ENCODE measurements around the gene PRMT5.

The PRMT5 gene

DNA sequence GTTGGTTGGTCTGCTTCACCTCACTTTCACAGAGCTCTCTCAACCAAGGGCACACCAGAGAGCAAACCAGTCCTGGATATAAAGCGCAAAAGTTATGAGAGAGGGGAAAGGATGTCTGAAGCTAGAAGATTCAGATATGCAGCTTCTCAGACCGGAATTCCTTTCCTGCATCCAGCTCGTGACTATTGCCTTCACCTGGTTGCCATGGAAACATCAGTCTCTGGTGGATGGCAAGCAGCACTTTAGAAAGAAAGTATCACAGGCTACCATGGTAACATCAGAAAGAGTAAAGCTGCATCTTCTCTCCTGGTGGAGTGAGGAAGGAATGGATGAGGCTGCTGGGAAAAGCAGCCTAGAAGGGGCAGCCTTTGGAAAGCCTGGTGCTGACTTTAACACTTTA lies 32.4 kb downstream of the PRMT5 start:
- no peak for DNase-seq (ENCODE audit: low spot score)

DNA sequence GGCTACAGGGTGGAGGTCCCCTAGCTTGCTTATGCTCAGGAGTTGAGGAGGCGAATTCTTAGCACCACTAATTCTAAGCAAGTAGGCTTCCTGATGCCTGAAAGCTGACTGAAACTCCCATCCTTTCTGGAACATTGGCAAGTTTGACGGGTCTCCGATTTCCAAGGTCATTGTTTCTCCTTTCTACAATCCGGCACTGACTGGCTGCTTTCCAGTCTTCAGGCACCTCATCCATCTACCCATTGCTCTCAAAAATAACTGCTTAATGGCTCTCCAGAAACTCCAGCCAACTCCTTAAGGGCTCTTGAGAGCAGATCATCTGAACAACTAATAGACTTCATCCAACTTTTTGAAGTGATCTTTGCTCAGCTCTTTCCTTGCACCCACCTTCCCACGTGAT lies 32.8 kb downstream of the PRMT5 start:
- no peak for DNase-seq (ENCODE audit: low spot score)

DNA sequence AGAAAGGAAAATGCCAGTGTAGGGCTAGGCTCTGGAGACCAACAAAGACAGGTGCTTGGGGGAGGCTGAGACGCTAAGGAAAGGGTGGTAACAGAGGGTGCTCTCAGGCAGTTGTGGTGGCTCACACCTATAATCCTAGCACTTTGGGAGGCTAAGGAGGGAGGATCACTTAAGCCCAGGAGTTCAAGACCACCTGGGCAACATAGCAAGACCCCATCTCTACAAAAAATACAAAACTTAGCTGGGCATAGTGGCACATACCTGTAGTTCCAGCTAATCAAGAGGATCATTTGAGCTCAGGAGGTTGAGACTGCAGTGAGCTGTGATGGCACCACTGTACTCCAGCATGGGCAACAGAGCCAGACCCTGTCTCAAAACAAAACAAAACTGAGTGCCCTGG lies 33.8 kb downstream of the PRMT5 start:
- no peak for DNase-seq (ENCODE audit: low spot score)

DNA sequence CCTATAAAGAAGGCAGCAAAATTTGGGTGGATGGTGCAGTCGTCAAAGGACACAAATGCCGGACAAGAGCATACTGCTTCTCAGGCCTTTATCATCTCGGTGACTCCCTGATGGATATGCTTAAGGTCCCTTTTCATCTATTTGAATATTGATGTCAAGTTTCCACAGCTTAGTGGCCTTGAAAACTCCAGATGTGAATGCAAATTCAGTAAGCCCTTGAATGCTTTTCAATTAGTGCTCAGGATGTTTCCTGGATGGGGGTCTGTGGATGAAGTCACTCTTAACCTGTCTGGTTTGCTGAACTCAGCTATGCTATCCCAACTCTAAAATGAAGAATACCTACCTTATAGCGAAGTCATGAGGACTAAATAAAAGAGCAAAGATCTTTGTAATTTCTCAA lies 35.5 kb downstream of the PRMT5 start:
- no peak for DNase-seq (ENCODE audit: low spot score)

DNA sequence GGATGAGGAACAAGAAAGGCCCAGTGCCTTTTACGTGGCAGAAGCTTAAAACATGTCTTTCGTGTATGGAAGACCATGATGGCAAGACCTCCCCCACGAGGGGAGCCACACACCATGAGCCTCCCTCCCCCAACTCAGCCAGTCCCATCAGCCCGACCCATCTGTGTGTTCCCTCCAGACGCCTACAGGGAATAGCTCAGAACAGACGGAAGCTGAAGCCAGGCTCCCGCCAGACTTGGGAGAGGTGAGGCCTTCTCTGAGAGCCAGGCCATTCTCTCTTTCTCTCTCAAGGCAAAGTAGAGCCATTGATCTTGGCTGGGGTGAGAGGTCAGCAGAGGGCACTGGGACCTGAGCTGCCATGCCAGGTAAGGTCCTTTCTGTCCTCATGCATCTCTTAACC lies 36.7 kb downstream of the PRMT5 start:
- DNase-seq (ENCODE audit: low spot score) = no peak

DNA sequence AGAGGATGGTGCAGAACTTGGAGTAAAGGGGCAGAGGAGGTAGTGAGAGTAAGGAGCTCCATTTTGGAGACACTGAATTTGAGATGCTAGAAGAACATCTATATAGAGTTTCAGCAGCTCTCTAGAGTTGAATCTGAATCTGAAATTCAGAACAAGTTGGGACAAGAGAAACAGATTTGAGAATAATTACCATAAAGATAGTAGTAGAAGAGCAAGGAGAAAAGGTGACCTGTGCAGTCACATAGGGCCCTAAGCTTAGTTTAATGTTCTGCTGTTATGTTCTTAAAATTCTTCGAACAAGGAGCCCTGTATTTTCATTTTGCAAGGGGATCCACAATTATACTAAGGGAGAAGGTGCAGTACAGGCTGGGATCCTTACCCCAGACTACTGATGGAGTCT lies 38.8 kb downstream of the PRMT5 start:
- no peak for DNase-seq (ENCODE audit: low spot score)

DNA sequence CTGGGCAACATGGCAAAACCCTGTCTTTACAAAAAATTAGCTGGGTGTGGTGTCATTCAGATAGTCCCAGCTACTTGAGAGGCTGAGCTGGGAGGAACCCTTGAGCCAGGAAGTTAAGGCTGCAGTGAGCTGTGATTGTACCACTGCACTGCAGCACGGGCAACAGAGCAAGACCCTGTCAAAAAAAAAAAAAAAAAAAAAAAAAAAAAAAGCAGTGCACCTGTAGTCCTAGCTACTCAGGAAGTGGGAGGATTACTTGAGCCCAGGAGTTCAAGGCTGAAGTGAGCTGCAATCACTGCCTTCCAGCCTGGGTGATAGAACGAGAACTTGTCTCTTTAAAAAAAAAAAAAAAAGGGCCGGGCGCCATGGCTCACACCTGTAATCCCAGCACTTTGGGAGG lies 40.5 kb downstream of the PRMT5 start:
- DNase-seq (ENCODE audit: low spot score) = no peak

DNA sequence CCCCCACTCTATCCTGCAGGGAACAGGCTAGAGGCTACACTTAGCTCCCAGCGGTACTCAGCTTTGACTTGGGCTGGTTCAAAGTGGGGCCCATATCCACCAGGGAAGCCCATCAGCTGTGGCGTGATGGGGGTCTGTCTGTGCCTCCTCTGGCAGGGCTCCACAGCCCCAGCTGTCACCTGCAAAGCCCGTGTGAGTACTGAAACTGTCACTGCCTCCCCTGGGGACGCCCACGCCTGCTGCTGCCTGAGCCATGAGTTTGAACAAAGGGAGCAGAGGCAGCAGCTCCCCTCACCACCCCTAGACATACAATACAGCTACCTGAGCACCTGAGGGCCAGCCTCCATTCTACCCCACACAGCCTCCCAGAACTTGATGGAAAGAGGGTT lies 41.2 kb downstream of the PRMT5 start:
- no peak for DNase-seq (ENCODE audit: low spot score)

DNA sequence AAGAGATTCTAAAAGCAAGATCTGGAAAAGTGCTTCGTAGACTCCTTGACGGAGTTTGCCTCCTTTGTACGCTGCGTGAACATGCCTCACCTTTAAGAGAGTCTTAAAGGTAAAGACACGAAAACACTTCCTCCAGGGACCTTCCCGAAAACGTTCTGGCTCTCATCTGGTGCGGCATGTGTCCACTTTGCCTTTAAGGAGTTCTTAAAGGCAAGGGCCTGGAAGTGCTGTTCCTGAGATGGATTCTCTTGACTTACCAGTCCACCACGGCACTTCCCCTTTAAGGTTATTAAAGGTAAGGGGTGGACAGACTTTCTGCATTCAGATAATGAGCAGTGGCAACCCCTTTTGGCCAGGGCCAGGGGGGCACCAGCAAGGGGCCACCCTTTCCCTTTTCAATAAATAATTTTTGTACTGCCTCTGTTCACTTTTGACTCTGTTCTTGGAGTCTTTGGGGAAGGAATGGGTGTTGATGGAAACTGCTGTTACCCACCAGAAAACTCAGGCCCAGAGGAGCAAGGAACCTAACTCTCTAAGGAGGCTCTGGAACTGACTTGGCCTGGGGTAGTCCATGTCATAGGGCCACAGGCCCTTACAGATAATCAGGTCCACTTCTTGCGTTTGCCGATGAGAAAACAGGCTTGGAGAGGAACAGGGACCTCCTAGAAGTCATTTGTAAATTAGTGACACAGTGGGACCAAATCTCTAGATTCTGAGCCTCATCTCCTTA lies 41.8 kb downstream of the PRMT5 start:
- DNase-seq (ENCODE audit: low spot score) = peak; percentile 87

DNA sequence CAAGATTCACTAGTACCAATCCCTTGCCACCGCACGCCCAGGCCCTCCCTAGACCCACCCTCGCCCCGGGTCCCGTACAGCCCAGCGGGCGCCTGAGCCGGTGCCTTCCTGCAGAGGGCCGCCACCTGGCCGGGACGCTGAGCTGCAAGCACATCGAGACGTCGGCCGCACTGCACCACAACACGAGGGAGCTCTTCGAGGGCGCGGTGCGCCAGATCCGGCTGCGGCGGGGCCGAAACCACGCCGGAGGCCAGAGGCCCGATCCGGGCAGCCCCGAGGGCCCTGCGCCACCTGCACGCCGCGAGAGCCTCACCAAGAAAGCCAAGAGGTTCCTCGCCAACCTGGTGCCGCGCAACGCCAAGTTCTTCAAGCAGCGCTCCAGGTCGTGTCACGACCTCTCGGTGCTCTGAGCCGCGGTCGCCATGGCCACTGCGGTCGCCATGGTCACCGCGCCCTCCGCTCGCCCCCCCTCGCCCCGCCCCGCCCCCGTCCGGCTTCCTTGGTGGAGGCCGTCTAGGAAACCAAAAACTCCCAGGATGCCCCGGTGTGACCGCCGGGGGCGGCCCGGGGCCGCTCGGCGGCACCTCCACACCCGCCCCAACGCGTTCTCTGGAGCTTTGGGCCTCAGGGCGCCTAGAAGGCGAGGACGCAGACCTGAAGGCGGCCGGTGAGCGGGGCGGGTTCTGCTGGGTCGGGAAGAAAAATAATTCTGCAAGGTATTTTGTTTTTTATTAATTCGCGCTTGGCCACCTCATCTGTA lies 42.5 kb downstream of the PRMT5 start:
- peak; percentile 82 for DNase-seq (ENCODE audit: low spot score)

DNA sequence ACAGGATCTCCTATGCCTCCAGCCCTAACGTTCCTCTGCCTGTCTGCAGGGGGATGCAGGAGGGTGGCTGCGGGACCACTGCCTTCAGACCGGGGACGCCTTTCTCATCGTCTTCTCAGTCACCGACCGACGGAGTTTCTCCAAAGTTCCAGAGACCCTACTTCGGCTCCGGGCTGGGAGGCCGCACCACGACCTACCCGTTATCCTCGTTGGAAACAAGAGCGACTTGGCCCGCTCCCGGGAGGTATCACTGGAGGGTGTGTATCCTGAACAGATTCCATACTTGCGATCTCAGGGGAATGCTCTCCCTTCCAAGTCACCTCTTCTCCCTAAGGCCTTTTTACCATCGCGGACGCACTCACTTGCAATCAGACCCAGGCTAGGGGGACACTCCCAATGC lies 43.2 kb downstream of the PRMT5 start:
- no peak for DNase-seq (ENCODE audit: low spot score)

DNA sequence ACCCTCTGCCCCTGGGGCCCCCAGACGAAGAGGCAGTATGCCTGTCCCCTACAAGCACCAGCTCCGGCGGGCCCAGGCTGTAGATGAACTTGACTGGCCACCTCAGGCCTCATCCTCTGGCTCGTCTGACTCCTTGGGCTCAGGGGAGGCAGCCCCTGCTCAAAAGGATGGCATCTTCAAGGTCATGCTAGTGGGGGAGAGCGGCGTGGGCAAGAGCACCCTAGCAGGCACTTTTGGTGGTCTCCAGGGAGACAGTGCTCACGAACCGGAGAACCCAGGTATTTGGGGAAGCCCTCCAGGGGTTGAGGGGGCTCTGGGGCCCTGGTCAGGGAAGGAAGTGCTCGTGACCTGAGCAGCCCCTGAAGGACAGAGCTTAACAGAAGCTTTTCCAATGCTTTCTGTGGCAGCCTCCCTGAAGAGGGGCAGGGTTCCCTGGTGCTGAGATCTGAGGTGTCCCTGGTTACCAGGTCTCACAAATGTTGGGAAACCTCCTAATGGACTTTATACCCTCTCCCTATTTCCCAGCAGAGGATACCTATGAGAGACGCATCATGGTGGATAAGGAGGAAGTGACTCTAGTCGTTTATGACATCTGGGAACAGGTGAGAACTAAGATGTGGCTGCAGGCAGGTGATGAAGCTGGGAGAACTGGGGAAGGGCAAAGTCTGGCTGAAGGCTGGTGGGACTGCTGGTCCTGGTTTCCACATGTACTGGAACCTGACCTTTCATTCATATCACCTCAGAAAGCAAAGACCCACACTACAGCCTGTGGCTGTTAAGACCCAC lies 44.2 kb downstream of the PRMT5 start:
- no peak for DNase-seq (ENCODE audit: low spot score)

DNA sequence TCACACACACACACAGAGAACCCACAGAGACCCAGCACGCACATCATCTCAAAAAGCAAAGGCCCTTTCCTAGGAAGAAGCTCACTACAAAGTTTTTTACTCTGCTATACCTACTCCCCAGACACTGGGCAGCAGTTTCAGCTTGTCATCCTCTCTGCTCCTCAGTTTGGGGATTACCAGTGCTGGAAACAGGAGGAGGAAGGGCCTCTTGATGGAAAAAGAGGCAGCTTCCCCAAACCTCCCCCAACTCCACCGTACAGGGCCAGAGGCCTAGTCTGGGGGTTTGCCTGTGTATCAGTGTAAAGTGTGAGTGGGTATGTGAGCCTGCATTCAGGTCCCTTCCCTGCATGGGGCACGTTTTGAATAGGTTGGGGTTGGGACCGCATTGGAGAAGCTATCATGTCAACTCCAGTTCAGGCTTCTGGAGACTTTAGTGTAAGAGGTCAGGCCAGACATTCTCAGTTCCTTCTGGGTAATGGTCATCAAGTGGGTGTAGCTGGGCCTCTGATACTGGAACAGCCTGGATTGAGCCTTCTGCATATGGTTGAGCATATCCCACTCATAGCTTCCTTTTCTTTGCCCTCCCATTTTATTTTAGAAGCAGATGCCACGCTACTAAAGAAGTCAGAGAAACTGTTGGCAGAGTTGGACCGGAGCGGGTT lies 45.0 kb downstream of the PRMT5 start:
- no peak for DNase-seq (ENCODE audit: low spot score)

DNA sequence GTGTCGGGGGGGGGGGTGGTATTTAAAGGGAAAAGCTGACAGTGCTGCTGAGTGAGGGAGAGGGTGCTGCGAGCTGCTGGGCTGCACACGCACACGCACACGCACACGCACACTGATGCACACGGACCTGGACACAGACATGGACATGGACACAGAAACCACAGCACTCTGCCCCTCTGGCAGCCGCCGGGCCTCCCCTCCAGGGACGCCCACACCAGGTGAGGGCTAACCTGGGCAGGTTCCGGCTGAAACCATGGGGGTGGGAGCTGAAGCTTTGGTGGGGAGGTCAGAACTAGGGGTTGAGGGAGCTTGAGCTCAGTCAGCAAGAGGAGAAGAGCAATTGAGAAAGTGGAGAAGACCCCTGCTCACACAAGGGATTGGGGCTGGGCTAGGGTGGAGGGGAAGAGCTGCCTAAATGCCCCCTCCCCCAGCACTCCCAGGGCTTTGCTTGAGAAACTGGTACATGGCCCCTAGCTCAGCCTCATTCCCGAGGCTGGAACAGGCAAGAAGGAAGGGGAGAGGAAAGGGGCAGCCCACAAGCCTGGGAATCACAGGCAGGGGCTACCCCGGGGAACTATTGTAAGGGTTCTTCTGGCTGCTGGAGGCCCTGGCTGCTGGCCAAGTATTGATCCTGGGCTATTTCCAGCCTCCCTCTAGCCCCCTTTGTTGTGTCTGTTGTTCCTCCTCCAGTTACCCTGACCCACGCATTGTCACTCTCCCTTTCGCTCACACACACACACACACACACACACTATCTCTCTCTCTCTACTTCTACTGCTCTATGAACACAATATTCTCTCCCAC lies 45.8 kb downstream of the PRMT5 start, which contains the start of gene REM2:
REM2 (plus strand) TSS at position 50 of the 804 bp plus-strand sequence; CDS start at position 116, 66 bp downstream.
- DNase-seq (ENCODE audit: low spot score) = no peak

DNA sequence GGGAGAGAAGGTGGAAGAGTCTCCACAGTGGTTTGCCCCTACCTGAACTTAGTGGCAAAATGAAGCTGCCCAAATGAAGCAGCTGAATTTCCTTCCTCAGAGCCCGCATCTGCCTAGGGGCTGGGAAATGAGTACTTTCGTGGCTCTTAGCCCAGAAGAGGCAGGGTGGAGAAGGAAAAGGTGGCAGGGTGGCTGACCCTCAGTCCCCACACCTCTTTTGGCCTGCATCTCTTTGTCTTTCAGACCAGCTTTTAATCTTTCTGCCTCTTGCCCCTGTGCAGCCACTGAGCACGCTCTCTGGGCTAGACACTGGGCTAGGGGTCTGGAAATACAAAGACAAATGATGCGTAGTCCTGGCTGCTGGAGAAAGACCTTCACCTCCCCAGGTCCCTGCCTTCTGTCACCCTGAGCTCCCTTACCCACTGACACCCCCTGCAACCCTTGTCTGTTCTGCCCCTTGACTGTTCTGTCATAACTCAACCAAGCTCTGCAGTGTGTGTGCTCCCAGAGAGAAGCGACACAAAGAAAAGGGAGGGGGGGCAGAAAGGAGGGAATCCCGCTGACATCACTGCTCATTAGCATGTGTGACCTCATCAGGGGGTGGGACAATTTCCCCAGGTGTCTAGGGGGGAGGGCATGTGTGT lies 46.5 kb downstream of the PRMT5 start:
- no peak for DNase-seq (ENCODE audit: low spot score)

DNA sequence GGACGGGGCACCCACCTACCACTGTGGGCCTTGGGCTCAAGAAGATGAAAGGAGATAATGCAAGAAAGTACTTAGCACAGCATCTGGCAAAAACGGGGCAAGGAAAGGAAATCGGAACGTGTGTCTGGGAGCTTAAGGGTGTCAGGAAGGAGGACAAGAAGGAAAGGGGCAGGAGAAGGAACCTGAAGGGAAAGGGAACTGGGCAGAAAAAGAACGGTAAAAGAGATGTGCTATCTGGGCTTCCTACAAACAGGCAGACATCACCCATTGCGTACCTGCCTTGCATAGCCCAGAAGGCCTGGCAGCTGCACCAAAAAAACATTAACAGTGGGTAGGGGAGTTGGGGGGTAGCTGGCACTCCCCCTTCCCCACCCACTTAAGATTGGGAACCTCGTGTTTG lies 47.1 kb downstream of the PRMT5 start:
- DNase-seq (ENCODE audit: low spot score) = no peak

DNA sequence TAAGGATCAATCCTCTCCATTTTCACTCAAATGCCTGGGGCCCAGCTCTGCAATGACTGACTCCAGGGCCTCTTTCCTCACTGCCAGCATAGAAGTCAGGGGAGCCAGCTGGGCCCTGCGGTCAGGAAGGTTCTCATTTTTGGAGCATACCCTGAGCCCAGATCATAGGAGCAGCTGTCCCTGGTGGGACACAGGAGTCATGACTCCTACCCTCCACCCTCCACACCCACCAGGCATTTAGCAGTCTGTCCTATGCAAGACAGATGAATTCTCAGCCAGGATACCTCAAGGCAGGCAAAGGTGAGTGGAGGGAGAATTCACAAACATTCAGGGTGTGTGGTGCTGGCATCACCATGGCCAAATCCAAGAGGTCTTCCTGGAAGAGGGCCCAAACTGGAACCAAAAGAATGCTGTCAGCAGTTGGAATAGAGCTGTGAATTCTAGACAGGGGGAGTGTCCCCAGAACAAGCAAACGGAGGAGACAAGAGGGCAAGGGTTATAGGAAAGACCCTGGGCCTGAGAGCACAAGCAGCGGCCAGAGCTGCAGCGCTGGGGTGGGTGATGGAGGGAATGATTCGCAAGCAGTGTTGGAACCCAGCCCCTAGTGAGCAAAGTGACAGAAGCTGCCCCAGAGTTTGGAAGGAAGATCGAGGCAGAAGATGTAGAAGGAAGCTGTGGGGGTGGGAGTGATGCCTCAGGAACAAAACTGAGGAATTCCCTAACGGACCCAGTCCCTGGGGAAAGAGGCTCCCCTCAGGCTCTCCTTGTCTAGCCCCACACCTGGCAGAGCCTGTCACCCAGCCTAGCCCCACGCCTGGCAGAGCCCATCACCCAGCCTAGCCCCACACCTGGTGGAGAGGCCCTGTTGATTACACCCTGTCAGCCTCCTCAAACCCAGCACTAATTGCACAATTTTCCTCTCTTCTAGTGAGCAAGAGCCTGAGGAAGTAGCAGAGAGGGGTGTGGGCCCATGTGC lies 50.6 kb downstream of the PRMT5 start:
- no peak for DNase-seq (ENCODE audit: low spot score)

DNA sequence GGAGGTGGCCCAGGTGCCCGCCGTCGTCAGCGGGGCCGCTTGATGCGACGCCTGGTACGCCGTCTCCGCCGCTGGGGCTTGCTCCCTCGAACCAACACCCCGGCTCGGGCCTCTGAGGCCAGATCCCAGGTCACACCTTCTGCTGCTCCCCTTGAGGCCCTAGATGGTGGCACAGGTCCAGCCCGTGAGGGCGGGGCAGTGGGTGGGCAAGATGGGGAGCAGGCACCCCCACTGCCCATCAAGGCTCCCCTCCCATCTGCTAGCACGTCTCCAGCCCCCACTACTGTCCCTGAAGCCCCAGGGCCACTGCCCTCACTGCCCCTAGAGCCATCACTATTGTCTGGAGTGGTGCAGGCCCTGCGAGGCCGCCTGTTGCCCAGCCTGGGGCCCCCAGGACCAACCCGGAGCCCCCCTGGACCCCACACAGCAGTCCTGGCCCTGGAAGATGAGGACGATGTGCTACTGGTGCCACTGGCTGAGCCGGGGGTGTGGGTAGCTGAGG lies 52.1 kb downstream of the PRMT5 start:
- no peak for DNase-seq (ENCODE audit: low spot score)

DNA sequence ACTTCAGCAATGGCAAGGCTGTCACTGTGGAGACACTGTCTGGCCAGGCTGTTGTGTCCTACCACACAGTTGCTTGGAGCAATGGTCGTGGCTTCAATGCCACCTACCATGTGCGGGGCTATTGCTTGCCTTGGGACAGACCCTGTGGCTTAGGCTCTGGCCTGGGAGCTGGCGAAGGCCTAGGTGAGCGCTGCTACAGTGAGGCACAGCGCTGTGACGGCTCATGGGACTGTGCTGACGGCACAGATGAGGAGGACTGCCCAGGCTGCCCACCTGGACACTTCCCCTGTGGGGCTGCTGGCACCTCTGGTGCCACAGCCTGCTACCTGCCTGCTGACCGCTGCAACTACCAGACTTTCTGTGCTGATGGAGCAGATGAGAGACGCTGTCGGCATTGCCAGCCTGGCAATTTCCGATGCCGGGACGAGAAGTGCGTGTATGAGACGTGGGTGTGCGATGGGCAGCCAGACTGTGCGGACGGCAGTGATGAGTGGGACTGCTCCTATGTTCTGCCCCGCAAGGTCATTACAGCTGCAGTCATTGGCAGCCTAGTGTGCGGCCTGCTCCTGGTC lies 53.3 kb downstream of the PRMT5 start:
- no peak for DNase-seq (ENCODE audit: low spot score)
